GM21786 (cell line): Measurements from ENCODE around the gene PTDSS2.
"Not testable (repeated sequence)": the region's sequence is repeated elsewhere in the genome, so short reads cannot be mapped to it uniquely, and the experiment has no call there.

Experiments used
- ATAC-seq: cut with Tn5 transposase; IDR thresholded peaks from one replicate; pipeline ENCODE4 v1.9.1; 2021; ENCODE audit not compliant: unreplicated experiment

PTDSS2 gene

GRCh38 chr11:413120-414081, 36.7 kb upstream of the PTDSS2 start:
- no peak for ATAC-seq

- ATAC-seq = no peak
These were observed 35.7 kb upstream of the PTDSS2 start for GRCh38 chr11:414318-414857.

GRCh38 chr11:415640-416041, 34.4 kb upstream of the PTDSS2 start:
- ATAC-seq = no peak

- ATAC-seq = no peak
These were observed 33.9 kb upstream of the PTDSS2 start for GRCh38 chr11:416051-416756.

GRCh38 chr11:416757-417621, 33.1 kb upstream of the PTDSS2 start:
- no peak for ATAC-seq

- ATAC-seq = no peak
These were observed 32.3 kb upstream of the PTDSS2 start for GRCh38 chr11:417652-418342.

GRCh38 chr11:418343-419247, 31.5 kb upstream of the PTDSS2 start:
- no peak for ATAC-seq

- ATAC-seq = no peak
These were observed 30.7 kb upstream of the PTDSS2 start for GRCh38 chr11:419248-420005.

GRCh38 chr11:420054-420910, 29.8 kb upstream of the PTDSS2 start:
- no peak for ATAC-seq

GRCh38 chr11:420911-421321, 29.2 kb upstream of the PTDSS2 start:
- no peak for ATAC-seq

- ATAC-seq = no peak
These were observed 27.8 kb upstream of the PTDSS2 start for GRCh38 chr11:422249-422656.

GRCh38 chr11:424232-424631, 25.8 kb upstream of the PTDSS2 start:
- ATAC-seq = no peak

- ATAC-seq = not testable (repeated sequence)
These were observed 25.3 kb upstream of the PTDSS2 start for GRCh38 chr11:424766-425165.

- no peak for ATAC-seq
These were observed 24.8 kb upstream of the PTDSS2 start for GRCh38 chr11:425301-425700.

GRCh38 chr11:426851-427250, 23.2 kb upstream of the PTDSS2 start:
- no peak for ATAC-seq

GRCh38 chr11:428295-428694, 21.8 kb upstream of the PTDSS2 start:
- no peak for ATAC-seq

GRCh38 chr11:429391-429790, 20.7 kb upstream of the PTDSS2 start:
- no peak for ATAC-seq
